Liver (tissue), 9 donors: ENCODE data around the gene MTMR6. TPM values are rescaled to one million over a fixed set of nuclear protein-coding genes. Genes with fewer than 3 reads are reported as not detected.

ENCODE experiments used
- DNase-seq: peaks from one replicate; pipeline ENCODE4 v3.0.0-alpha.2; 2017; ENCODE audit warnings: low spot score
- H3K27ac ChIP-seq, 2 donors: one replicate each; pipeline ENCODE4 v1.7.0; 2013; ENCODE audit warnings: inconsistent platforms in 2 of 2, low read length in 2 of 2, control low read depth in 1 of 2, low read depth in 1 of 2, mild to moderate bottlenecking in 1 of 2
- H3K27me3 ChIP-seq, 4 donors: one replicate each; pipeline versions ENCODE4 v1.6.1 to v1.7.0; 2013; ENCODE audit warnings: low read length in 3 of 4, inconsistent platforms in 1 of 4, mild to moderate bottlenecking in 1 of 4, moderate library complexity in 1 of 4; ENCODE audit not compliant: control insufficient read depth in 4 of 4, insufficient read depth in 4 of 4
- H3K36me3 ChIP-seq, 4 donors: one replicate each; pipeline versions ENCODE4 v1.6.1 to v1.7.0; 2013; ENCODE audit warnings: low read length in 3 of 4, mild to moderate bottlenecking in 3 of 4, low read depth in 1 of 4, moderate library complexity in 1 of 4; ENCODE audit not compliant: control insufficient read depth in 4 of 4, insufficient read depth in 3 of 4
- H3K4me1 ChIP-seq, 4 donors: one replicate each; pipeline versions ENCODE4 v1.6.1 to v1.7.0; 2013; ENCODE audit warnings: low read length in 3 of 4, mild to moderate bottlenecking in 3 of 4, moderate library complexity in 1 of 4; ENCODE audit not compliant: control insufficient read depth in 4 of 4, insufficient read depth in 4 of 4
- H3K4me3 ChIP-seq, 3 donors: one replicate each; pipeline versions ENCODE4 v1.6.1 to v1.7.0; 2013; ENCODE audit warnings: low read length in 3 of 3, control low read depth in 1 of 3, low read depth in 1 of 3, mild to moderate bottlenecking in 1 of 3
- H3K9ac ChIP-seq, 2 donors: one replicate each; pipeline ENCODE4 v1.7.0; 2013; ENCODE audit warnings: low read length in 2 of 2, mild to moderate bottlenecking in 2 of 2, moderate library complexity in 2 of 2, control low read depth in 1 of 2, low read depth in 1 of 2
- H3K9me3 ChIP-seq, 4 donors: one replicate each; pipeline versions ENCODE4 v1.6.1 to v1.7.0; 2013; ENCODE audit warnings: low read length in 3 of 4; ENCODE audit not compliant: control insufficient read depth in 4 of 4
- EGR1 ChIP-seq, 2 donors: IDR thresholded peaks; 2 replicates each; pipeline ENCODE4 v1.6.1; 2016 to 2018; ENCODE audit warnings: antibody characterized with exemption in 2 of 2, low read depth in 2 of 2
- FOXA1 ChIP-seq: IDR thresholded peaks from 2 replicates; pipeline ENCODE4 v1.6.1; 2016; ENCODE audit warnings: antibody characterized with exemption
- FOXA2 ChIP-seq: IDR thresholded peaks from 2 replicates; pipeline ENCODE4 v1.6.1; 2016; ENCODE audit warnings: antibody characterized with exemption
- GABPA ChIP-seq, 2 donors: IDR thresholded peaks in 1 of 2; conservative IDR thresholded peaks in 1 of 2; 2 replicates each; pipeline ENCODE4 v1.6.1; 2016; ENCODE audit warnings: antibody characterized with exemption in 2 of 2, mild to moderate bottlenecking in 1 of 2, moderate library complexity in 1 of 2
- HNF4A ChIP-seq, 2 donors: conservative IDR thresholded peaks; 2 replicates each; pipeline ENCODE4 v1.6.1; 2016; ENCODE audit warnings: antibody characterized with exemption in 2 of 2, mild to moderate bottlenecking in 2 of 2
- HNF4G ChIP-seq: IDR thresholded peaks from 2 replicates; pipeline ENCODE4 v1.6.1; 2016; ENCODE audit warnings: antibody characterized with exemption
- JUND ChIP-seq, 2 donors: IDR thresholded peaks; 2 replicates each; pipeline ENCODE4 v1.6.1; 2016; ENCODE audit warnings: antibody characterized with exemption in 2 of 2
- NR2F2 ChIP-seq: IDR thresholded peaks from 2 replicates; pipeline ENCODE4 v1.6.1; 2016; ENCODE audit warnings: antibody characterized with exemption
- RAD21 ChIP-seq, 2 donors: IDR thresholded peaks; 2 replicates each; pipeline ENCODE4 v1.6.1; 2016; ENCODE audit warnings: antibody characterized with exemption in 2 of 2, mild to moderate bottlenecking in 2 of 2
- RXRA ChIP-seq, 2 donors: IDR thresholded peaks; 2 replicates each; pipeline ENCODE4 v1.6.1; 2017 to 2018; ENCODE audit warnings: antibody characterized with exemption in 2 of 2, mild to moderate bottlenecking in 1 of 2
- SP1 ChIP-seq: IDR thresholded peaks from 2 replicates; pipeline ENCODE4 v1.6.1; 2018; ENCODE audit warnings: antibody characterized with exemption, mild to moderate bottlenecking
- TAF1 ChIP-seq: conservative IDR thresholded peaks from 2 replicates; pipeline ENCODE4 v1.6.1; 2016; ENCODE audit warnings: antibody characterized with exemption, mild to moderate bottlenecking
- YY1 ChIP-seq: IDR thresholded peaks from 2 replicates; pipeline ENCODE4 v1.6.1; 2016; ENCODE audit warnings: antibody characterized with exemption, mild to moderate bottlenecking
- WGBS: extraction: QIAGEN DNeasy Blood & Tissue Kit; methylation state at CpG from one replicate; pipeline ENCODE4 v1.1.7; 2013; 5-methylcytosine and 5-hydroxymethylcytosine counted together
- polyA plus RNA-seq, 2 donors: library from polyadenylated mRNA; stranded (reverse) in 1 of 2; unstranded in 1 of 2; fragments of 200-250 nt in 1 of 2; fragments of >200 nt in 1 of 2; fragmentation: Nextera tagmentation in 1 of 2; extraction: Ambion mirVana in 1 of 2; gene quantifications; one replicate each; pipeline versions ENCODE4 v1.2.1 to v1.2.3, GENCODE V29; 2013 to 2015
- total RNA-seq, 2 donors: library from RNA; depleted of rRNA; stranded (reverse); fragments of >200 nt; gene quantifications; one replicate each; pipeline ENCODE4 v1.2.3, GENCODE V29; 2014
- TF ChIP-seq, protein P1 (sequence below): IDR thresholded peaks from 2 replicates; pipeline ENCODE4 v1.6.1; 2016; ENCODE audit warnings: antibody characterized with exemption
- TF ChIP-seq, protein P2 (sequence below): IDR thresholded peaks from 2 replicates; pipeline ENCODE4 v1.6.1; 2016; ENCODE audit warnings: antibody characterized with exemption
- TF ChIP-seq, protein P3 (sequence below): fragments of 150-350 bp; IDR thresholded peaks from 2 replicates; pipeline ENCODE4 v1.5.1; 2017; ENCODE audit warnings: improper control_type of control experiment, low read depth, low read length; ENCODE audit not compliant: missing input control
- TF ChIP-seq, protein P4 (sequence below): IDR thresholded peaks from 2 replicates; pipeline ENCODE4 v1.6.1; 2016; ENCODE audit warnings: antibody characterized with exemption
- TF ChIP-seq, protein P5 (sequence below): IDR thresholded peaks from 2 replicates; pipeline ENCODE4 v1.6.1; 2016; ENCODE audit warnings: antibody characterized with exemption, mild to moderate bottlenecking
- donor health status: healthy.
- donor health status: healthy.
- donor health status: healthy.
- donor health status: healthy.
- donor health status: healthy.

MTMR6 gene
- total and polyA plus RNA-seq, 4 donors = 5.3 to 12.6 (median 7.6) TPM

DNA sequence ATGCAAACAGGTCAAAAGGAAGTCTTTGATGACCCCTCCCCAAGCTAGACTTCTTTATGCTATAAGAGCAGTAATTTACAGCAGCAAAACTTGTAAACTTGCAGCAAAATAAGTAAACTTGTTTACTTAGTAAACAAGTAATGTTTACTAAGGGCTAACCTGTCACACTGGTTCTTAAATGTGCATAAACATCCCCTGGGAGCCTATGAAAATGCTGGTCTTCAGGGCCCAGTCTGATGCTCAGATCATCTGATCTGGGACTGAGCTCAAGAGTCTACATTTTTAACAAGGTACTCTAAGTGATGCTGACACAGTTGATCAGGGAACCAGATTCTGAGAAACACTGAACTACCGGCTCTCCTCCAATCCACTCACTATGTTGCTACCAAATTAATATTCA lies 53.4 kb downstream of the MTMR6 start:
- no peak for DNase-seq
- no peak overlapping the region for H3K9ac ChIP-seq
- no peak overlapping the region for H3K4me3 ChIP-seq
- TF ChIP-seq, protein P1, sequence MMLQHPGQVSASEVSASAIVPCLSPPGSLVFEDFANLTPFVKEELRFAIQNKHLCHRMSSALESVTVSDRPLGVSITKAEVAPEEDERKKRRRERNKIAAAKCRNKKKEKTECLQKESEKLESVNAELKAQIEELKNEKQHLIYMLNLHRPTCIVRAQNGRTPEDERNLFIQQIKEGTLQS = no peak
- no peak for TF ChIP-seq TAF1
- TF ChIP-seq, protein P2, sequence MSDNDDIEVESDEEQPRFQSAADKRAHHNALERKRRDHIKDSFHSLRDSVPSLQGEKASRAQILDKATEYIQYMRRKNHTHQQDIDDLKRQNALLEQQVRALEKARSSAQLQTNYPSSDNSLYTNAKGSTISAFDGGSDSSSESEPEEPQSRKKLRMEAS = no peak
- no peak for TF ChIP-seq EGR1 (IDR thresholded peaks at IDR 0.05; ENCODE audit: low read depth in 2 of 2)
- TF ChIP-seq YY1 = no peak
- TF ChIP-seq NR2F2 = no peak
- TF ChIP-seq, protein P3, sequence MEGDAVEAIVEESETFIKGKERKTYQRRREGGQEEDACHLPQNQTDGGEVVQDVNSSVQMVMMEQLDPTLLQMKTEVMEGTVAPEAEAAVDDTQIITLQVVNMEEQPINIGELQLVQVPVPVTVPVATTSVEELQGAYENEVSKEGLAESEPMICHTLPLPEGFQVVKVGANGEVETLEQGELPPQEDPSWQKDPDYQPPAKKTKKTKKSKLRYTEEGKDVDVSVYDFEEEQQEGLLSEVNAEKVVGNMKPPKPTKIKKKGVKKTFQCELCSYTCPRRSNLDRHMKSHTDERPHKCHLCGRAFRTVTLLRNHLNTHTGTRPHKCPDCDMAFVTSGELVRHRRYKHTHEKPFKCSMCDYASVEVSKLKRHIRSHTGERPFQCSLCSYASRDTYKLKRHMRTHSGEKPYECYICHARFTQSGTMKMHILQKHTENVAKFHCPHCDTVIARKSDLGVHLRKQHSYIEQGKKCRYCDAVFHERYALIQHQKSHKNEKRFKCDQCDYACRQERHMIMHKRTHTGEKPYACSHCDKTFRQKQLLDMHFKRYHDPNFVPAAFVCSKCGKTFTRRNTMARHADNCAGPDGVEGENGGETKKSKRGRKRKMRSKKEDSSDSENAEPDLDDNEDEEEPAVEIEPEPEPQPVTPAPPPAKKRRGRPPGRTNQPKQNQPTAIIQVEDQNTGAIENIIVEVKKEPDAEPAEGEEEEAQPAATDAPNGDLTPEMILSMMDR = no peak
- no peak for TF ChIP-seq JUND (IDR thresholded peaks at IDR 0.05)
- TF ChIP-seq RXRA (IDR thresholded peaks at IDR 0.05) = no peak
- no peak for TF ChIP-seq HNF4G
- no peak for TF ChIP-seq HNF4A (conservative IDR thresholded peaks at IDR 0.05)
- no peak for TF ChIP-seq FOXA2
- TF ChIP-seq FOXA1 = no peak
- TF ChIP-seq RAD21 (IDR thresholded peaks at IDR 0.05) = no peak
- no peak for TF ChIP-seq GABPA (IDR thresholded peaks at IDR 0.05 in 1 of 2, conservative IDR thresholded peaks at IDR 0.05 in 1 of 2)
- TF ChIP-seq, protein P4, sequence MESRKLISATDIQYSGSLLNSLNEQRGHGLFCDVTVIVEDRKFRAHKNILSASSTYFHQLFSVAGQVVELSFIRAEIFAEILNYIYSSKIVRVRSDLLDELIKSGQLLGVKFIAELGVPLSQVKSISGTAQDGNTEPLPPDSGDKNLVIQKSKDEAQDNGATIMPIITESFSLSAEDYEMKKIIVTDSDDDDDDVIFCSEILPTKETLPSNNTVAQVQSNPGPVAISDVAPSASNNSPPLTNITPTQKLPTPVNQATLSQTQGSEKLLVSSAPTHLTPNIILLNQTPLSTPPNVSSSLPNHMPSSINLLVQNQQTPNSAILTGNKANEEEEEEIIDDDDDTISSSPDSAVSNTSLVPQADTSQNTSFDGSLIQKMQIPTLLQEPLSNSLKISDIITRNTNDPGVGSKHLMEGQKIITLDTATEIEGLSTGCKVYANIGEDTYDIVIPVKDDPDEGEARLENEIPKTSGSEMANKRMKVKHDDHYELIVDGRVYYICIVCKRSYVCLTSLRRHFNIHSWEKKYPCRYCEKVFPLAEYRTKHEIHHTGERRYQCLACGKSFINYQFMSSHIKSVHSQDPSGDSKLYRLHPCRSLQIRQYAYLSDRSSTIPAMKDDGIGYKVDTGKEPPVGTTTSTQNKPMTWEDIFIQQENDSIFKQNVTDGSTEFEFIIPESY = no peak
- no peak for TF ChIP-seq SP1
- TF ChIP-seq, protein P5, sequence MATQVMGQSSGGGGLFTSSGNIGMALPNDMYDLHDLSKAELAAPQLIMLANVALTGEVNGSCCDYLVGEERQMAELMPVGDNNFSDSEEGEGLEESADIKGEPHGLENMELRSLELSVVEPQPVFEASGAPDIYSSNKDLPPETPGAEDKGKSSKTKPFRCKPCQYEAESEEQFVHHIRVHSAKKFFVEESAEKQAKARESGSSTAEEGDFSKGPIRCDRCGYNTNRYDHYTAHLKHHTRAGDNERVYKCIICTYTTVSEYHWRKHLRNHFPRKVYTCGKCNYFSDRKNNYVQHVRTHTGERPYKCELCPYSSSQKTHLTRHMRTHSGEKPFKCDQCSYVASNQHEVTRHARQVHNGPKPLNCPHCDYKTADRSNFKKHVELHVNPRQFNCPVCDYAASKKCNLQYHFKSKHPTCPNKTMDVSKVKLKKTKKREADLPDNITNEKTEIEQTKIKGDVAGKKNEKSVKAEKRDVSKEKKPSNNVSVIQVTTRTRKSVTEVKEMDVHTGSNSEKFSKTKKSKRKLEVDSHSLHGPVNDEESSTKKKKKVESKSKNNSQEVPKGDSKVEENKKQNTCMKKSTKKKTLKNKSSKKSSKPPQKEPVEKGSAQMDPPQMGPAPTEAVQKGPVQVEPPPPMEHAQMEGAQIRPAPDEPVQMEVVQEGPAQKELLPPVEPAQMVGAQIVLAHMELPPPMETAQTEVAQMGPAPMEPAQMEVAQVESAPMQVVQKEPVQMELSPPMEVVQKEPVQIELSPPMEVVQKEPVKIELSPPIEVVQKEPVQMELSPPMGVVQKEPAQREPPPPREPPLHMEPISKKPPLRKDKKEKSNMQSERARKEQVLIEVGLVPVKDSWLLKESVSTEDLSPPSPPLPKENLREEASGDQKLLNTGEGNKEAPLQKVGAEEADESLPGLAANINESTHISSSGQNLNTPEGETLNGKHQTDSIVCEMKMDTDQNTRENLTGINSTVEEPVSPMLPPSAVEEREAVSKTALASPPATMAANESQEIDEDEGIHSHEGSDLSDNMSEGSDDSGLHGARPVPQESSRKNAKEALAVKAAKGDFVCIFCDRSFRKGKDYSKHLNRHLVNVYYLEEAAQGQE = no peak
- H3K27ac ChIP-seq = no peak overlapping the region
- H3K4me1 ChIP-seq = no peaks in the 10 kb centered on the region
- no peaks in the 10 kb centered on the region for H3K27me3 ChIP-seq
- no peaks in the 10 kb centered on the region for H3K36me3 ChIP-seq
- 94% methylated on average over 1 of the region's 1 CpG for WGBS
- no peaks in the 10 kb centered on the region for H3K9me3 ChIP-seq
